Cerebellar cortex (tissue), 1 donor: ENCODE results near the gene SGMS1.

ENCODE experiments used
- DNase-seq: peaks from one replicate; pipeline ENCODE4 v3.0.0-alpha.2; 2015; ENCODE audit warnings: low spot score

SGMS1 gene

GRCh38 chr10:50333872-50334271, 289.9 kb downstream of the SGMS1 start:
- DNase-seq, result no peak

DNA sequence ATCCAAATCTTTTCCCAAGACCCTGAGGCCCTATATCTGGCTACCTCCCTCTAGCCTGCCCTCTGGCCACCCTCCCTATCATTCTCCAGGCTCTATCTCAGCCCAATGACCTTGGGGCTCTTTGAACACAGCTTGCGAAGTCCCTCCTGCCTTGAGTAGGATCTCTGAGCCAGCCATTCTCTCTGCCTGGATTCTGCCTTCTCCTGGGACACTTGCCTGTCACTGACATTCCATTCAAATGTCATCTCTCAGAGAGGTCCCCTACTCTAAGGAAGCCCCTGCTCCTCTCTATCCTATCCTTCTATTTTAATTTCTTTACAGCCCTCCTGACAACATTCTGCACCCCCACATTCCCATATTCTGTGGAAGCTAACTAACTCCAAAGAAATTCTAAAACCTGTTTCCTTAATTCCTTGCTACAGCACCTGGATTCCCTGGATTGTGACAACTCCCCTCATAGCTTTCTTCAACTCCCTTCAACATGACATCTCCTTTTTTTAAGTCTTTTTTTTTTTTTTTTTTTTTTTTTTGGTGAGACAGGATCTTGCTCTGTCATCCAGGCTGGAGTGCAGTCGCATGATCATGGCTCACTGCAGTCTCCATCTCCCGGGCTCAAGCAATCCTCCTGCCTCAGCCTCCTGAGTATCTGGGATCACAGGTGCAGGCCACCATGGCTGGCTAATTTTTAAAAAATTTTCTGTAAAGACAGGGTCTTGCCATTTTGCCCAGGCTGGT, 291.5 kb downstream of the SGMS1 start:
- no peak for DNase-seq

GRCh38 chr10:50331486-50331885, 292.3 kb downstream of the SGMS1 start:
- no peak for DNase-seq

DNA sequence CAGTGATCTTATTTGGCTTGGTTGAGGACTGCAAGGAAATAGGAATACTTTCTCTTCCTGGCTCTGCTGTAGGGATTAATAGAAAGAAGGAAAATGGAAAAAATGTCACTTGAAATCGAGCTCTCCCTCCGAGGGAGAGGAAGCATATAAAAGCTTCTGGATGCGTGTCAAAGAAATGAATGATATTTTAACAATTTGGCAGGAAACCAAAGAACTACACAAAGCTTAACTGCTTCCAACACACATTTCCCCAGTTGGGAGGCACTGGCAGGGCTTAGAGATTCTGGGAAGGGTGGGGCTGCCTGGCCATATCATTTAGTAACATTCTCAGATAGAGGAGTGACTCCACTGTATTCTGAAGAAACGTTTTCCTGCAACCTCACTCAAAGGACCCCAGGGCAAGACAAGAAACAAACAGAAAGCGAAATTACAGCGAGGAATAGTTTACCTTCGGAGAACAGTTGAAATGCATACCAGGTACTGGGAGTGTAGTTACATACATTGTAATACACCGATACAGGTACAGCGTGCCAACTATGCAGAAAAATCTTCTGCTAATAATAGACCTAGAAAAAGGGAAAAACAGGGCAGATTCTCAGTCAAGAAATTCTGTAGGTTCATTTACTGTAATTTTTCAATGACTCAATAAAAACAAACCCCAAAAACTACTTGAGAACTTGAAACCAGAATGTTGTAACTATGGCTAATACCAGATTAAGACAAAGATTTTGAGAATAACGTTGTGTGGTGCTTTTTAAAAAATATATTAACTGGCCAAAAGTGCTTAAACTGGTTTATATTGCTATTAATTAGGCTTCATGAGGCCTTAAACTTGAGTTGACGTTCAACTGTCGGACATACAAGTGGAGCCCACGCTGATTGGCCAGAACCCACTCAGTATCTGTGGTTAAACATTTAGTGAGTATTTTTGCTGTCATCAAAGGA, 296.7 kb downstream of the SGMS1 start:
- peak; percentile 19 for DNase-seq

GRCh38 chr10:50326172-50326555, 297.6 kb downstream of the SGMS1 start:
- no peak for DNase-seq

GRCh38 chr10:50325449-50326171, 298.1 kb downstream of the SGMS1 start:
- no peak for DNase-seq

DNA sequence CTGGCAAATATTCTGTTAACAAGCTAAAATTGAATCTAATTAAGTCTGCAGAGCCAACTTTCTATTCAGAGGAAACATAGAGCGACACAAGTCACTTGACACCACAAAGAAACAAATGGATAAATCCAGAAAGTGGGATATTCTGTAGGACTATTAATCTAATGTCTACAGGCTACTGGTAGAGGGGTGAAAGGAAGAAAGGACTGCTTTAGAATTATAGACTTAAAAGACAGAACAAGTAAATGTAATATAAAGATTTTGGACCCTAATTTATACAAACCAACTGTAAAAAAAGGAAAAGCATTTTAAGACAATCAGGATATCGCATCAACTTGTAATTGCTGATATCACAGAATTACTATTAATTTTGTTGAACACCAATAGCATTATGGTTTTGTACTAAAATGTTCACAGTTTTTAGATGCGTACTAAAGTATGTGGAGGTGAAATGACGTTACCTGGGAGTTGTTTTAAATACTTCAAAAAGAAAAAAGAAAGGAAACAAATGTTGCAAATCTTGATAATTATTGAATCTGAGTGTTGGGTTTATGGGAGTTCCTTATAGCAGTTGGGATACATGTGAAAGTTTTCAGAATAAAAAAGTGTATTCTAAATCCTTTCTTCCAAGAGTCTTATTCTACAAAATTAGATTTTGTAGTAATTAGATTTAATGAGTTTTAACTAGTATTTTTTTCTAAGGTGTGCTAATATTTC, 298.9 kb downstream of the SGMS1 start:
- no peak for DNase-seq

GRCh38 chr10:50324046-50324445, 299.7 kb downstream of the SGMS1 start:
- DNase-seq, result no peak

DNA sequence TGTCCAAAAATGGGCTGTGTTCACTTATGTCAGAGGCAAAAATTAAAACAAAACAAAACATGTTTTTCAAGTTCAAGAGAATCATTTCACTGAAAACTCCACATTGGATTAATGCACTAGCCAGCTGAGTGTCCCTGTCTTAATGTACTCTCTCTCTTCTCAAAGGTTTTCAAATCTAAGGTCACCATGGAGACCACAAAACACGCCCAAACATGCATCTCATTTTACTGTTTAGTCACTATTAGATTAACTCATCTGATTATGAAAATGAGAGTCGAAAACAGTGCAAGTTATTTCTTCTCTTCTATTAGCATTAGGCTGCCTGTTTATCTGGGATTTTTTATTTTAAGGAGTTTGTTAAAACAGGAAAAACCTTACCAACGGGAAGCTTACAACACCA, 301.7 kb downstream of the SGMS1 start:
- no peak for DNase-seq

DNA sequence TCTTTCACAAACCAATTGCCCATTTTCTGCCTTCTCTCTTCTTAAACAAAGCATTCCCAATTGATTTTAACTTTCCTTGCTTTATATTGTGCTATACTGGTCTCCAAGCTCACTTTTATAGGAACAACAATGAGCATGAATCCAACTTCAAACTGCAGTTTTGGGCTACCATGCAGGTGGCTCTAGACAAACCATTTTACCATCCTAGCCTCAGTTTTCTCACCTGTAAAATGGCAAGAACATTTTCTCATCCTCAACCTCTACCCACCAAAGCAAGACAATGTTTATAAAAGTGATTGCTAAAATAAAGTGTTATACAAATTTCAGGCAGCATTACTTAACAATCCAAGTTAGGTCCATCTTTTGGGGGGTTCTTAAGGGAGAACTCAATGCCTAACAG, 305.6 kb downstream of the SGMS1 start:
- DNase-seq, result no peak

DNA sequence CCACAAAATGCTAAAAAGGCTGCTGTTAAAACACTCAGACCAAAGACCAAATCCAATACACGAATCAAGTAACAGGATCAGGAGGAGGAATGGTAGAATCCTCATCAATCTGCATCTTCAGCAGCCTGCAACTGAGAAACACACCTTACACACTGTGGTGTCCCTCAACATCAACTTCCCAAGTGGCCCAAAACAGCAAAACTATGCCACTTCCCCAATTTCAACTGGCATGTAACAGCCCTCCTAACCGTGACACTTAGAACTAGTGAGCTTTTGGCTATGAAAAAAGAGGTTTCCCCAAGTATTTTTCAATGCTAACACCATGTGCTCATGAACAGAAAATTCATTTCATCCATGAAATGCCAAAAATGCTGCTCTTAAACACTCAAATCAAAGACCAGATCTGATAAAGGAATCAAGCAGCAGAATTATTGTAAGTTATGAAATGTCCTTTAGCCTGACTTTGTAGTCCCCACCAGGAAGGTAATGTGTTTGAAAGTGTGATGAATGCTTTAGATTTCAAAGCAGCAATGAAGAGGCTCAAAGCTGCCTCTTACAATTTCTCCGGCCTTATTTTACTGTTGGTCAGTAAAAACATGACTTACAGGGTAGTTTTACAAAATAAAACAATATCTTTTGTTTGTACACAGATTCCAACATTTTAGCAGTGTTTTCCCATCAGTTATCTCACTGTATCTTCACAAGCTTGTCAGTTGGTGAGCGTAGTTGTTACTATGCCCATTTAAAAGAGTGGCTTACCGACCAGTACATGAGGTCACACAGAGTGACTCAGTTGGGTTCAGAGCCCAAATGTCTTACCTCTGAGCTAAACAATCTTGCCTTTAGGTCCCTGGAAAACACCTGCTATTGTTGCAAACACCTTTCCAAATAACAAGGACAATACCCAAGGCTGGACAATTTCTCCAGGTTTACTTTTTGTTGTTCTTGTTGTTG, 306.8 kb downstream of the SGMS1 start:
- no peak for DNase-seq

DNA sequence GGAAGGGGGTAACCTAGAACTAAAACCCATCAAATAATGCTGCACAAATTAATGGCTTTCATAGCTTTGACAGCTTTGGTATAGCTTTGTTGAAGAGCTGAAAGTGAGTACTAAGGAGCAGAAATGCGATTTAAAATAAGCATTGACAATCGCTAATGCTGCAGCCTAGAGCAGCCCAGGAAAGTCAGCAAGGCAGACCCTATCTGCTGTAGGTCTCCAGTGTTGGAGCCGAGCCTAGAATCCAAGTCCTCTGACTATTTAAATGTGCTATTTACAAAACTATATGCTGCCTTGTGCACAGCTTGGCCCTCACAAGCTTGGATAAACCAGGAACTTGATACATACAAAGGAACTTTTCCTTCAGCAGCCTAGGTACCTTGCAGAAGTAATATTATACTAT, 307.6 kb downstream of the SGMS1 start:
- no peak for DNase-seq

- DNase-seq, result no peak
These were observed 308.3 kb downstream of the SGMS1 start for GRCh38 chr10:50315424-50315823.

DNA sequence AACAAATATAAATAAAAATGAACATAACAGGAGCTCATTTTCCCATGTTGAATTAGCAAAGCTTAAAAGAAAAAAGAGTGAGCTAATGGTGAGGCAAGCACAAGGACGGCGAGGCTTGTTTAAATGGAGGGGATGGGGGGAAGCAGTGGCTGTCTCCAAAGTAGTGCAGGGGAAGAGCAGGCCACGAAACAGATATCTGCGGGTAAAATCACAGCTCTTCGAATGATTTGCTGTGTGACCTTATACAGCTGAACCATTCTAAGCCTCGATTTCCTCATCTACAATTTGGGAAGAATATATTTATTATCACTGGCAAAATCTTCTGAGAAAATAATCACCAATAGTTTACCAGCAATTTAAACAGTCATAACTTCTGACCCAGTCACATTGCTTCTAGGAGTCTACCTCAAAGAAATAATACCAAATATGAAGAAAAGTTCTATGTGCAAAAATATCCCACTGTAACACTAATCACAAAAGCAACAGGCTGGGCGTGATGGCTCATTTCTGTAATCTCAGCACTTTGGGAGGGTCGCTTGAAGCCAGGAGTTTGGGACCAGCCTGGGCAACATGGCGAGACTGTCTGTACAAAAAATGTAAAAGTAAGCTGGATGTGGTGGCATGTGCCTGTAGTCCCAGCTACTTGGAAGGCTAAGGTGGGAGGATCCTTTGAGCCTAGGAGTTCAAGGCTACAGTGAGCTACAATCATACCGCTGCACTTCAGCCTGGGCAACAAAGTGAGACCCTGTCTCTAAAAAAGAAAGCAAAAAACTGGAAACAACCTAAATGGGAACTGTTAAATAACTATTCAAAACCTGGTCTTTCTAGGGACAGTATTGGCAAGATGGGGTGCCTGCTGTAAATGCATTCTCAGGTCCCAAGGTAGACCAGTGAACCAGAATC, 309.3 kb downstream of the SGMS1 start:
- no peak for DNase-seq

DNA sequence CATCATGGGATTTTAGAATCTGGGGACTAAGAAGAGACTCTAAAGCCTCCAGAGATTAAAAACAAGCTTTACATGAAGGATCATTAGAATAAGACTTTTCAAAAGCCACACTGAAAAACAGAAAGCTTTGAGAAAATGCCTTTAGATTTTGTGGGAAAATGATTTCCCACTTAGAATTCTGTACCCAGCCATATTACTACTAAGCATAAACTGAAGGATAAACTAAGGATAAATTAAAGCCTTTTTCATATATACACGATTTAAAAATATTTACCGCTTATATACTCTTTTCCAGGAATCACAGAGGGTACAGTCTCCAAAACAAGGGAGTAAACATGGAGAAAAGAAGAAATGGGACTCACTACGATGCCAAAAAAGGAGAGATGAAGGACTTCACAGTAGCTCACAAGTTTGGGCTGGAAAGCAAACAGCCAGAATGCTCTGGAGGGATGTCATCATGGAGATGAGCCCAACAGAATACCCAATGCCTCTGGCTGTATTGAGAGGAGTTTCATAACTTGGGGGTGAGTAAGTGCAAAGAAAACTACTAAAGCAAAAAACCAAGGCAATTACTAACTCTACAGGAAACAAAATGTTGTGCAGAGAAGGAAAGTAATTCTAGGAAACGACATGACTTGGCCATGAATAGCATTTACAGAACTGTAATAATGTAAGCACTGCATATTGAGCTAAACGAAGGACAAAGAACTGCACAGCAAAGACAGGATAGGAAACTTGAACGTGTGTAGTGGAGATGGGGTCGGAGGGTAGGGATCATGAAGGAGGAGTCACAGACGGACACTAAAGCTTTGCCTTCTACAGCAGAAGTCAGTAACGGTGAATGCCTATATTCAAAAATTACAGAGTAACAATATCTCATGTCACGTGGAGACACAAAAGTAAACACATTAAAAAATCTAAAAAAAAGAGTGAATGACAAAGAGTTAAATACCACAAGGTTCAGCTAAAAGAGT, 311.0 kb downstream of the SGMS1 start:
- no peak for DNase-seq

DNA sequence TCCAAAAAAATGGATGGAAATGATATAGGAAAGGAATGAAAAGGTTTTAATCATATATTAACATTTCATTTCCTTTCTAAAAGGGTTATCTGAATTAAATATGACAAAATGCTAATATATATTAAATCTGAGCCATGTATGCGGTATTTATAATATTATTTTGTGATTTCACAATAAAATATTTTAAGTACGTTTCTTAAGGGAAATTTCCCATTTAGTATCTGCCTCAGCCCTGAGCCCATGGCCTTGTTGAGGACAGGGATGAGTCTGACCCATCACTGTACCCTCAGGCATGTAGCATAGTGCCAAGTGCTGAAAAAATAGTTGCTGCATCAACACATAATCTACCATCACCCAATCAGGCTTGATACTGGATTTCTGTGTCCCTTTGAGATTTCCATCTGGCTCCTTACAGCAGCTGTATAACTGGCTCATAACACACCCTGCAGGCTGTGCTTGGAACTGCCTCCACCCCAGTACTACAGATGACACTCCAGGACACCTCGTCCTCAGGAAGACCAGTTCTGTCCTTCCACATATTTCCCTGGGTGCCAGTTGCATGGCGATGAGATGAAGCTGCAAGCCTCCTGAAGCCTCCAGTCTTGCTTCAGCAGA, 313.1 kb downstream of the SGMS1 start:
- DNase-seq, result no peak

- no peak for DNase-seq
These were observed 314.4 kb downstream of the SGMS1 start for GRCh38 chr10:50309342-50309741.

DNA sequence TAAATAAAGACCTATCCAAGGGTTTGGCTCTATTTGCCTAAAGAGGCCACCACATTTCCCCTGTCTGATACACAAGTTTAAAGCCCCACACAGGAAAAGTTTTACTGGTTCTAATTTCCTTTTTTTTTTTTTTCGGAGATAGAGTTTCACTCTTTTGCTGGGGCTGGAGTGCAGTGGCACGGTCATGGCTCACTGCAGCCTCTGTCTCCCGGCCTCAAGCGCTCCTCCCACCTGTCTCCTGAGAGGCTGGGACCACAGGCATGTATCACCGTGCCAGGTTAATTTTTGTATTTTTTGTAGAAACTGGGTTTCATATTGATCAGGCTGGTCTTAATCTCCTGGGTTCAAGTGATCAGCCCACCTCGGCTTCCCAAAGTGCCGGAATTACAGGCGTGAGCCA, 319.1 kb downstream of the SGMS1 start:
- no peak for DNase-seq
